ENCODE data around the gene NAP1L4.

DNA sequence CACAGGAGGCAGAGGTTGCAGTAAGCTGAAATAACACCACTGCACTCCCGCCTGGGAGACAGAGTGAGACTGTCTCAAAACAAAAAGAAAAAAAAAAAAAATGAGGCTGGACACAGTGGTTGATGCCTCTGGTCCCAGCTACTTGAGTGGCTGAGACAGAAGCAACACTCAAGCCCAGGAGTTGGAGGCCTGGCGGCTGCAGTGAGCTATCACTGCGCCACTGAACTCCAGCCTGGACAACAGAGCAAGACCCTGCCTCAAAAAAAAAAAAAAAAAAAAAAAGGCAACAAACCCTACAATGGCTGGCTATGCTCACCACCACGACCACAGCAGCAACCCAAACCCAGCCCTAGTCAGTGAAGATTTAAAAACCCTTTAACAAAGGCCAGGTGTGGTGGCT lies 8.2 kb downstream of the NAP1L4 start:
- TF ChIP-seq, protein P1, sequence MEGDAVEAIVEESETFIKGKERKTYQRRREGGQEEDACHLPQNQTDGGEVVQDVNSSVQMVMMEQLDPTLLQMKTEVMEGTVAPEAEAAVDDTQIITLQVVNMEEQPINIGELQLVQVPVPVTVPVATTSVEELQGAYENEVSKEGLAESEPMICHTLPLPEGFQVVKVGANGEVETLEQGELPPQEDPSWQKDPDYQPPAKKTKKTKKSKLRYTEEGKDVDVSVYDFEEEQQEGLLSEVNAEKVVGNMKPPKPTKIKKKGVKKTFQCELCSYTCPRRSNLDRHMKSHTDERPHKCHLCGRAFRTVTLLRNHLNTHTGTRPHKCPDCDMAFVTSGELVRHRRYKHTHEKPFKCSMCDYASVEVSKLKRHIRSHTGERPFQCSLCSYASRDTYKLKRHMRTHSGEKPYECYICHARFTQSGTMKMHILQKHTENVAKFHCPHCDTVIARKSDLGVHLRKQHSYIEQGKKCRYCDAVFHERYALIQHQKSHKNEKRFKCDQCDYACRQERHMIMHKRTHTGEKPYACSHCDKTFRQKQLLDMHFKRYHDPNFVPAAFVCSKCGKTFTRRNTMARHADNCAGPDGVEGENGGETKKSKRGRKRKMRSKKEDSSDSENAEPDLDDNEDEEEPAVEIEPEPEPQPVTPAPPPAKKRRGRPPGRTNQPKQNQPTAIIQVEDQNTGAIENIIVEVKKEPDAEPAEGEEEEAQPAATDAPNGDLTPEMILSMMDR (IDR thresholded peaks at IDR 0.05): no peak
- no peak for TF ChIP-seq EP300 (IDR thresholded peaks at IDR 0.05)
